Heart left ventricle (tissue), 16 donors: ENCODE measurements around the gene LAMA4. TPM values are rescaled to one million over a fixed set of nuclear protein-coding genes. Genes with fewer than 3 reads are reported as not detected.

Source experiments
- ATAC-seq, 4 donors: fragments of 200-7000 bp; cut with Tn5 transposase; one replicate each; pipeline ENCODE4 v1.9.1; 2020 to 2022; ENCODE audit warnings: moderate library complexity in 4 of 4, mild to moderate bottlenecking in 3 of 4, moderate number of reproducible peaks in 1 of 4
- DNase-seq, 5 donors: peaks; one replicate each; pipeline ENCODE4 v3.0.0-alpha.2; 2020
- H3K27ac ChIP-seq, 12 donors: fragments of 200-600 bp; sonication (generic) in 4 of 12; one replicate each; pipeline versions ENCODE4 v1.5.0 to v1.8.0; 2016 to 2022; ENCODE audit warnings: mild to moderate bottlenecking in 2 of 12
- H3K27me3 ChIP-seq, 9 donors: fragments of 200-600 bp; sonication (generic) in 2 of 9; one replicate each; pipeline versions ENCODE4 v1.5.1 to v1.8.0; 2016 to 2022; ENCODE audit warnings: mild to moderate bottlenecking in 3 of 9
- H3K36me3 ChIP-seq, 9 donors: fragments of 200-600 bp; sonication (generic) in 2 of 9; one replicate each; pipeline versions ENCODE4 v1.5.0 to v1.8.0; 2018 to 2022; ENCODE audit warnings: mild to moderate bottlenecking in 2 of 9
- H3K4me1 ChIP-seq, 12 donors: fragments of 200-600 bp; sonication (generic) in 4 of 12; one replicate each; pipeline versions ENCODE4 v1.5.0 to v1.8.0; 2016 to 2022; ENCODE audit warnings: mild to moderate bottlenecking in 3 of 12
- H3K4me3 ChIP-seq, 12 donors: fragments of 200-600 bp; sonication (generic) in 4 of 12; one replicate each; pipeline versions ENCODE4 v1.5.0 to v1.8.0; 2017 to 2022; ENCODE audit warnings: mild to moderate bottlenecking in 9 of 12, moderate library complexity in 4 of 12
- H3K9me3 ChIP-seq, 12 donors: fragments of 200-600 bp; sonication (generic) in 4 of 12; one replicate each; pipeline versions ENCODE4 v1.5.0 to v1.8.0; 2016 to 2022; ENCODE audit warnings: mild to moderate bottlenecking in 1 of 12
- POLR2A ChIP-seq, 2 donors: fragments of 450-650 bp; IDR thresholded peaks; one replicate each; pipeline ENCODE4 v1.6.1; 2017; ENCODE audit warnings: antibody characterized with exemption in 2 of 2, mild to moderate bottlenecking in 2 of 2, moderate library complexity in 2 of 2
- WGBS, 4 donors: extraction: QIAGEN DNeasy Blood & Tissue Kit in 2 of 4; methylation state at CpG; one replicate each; pipeline versions ENCODE4 v1.1.5 to v1.1.7; 2013 to 2018; 5-methylcytosine and 5-hydroxymethylcytosine counted together
- intact Hi-C, 10 donors: fragments of 100-400 bp; cut with DNase I; formaldehyde crosslinking; loops; one replicate each; pipeline versions ENCODE4 v1.11.1 to v1.14.2; 2022
- polyA plus RNA-seq, 2 donors: library from polyadenylated mRNA; stranded (reverse); fragments of 200-250 nt; gene quantifications; one replicate each; pipeline ENCODE4 v1.2.3, GENCODE V29; 2013
- total RNA-seq, 9 donors: library from RNA; depleted of rRNA in 2 of 9; stranded (reverse); fragments of >200 nt in 2 of 9; fragmentation: NEBNext Ultra II Directional in 3 of 9; extraction: Animal tissue kit (Norgen Biotek cat#: 25700) in 3 of 9; gene quantifications; one replicate each; pipeline versions ENCODE4 v1.1.0 to v1.2.4, GENCODE V29; 2016 to 2023
- TF ChIP-seq, protein P1 (sequence below), 12 donors: fragments of 200-600 bp; sonication (generic) in 4 of 12; IDR thresholded peaks; one replicate each; pipeline versions ENCODE4 v1.5.0 to v1.8.0; 2018 to 2022; ENCODE audit warnings: antibody characterized with exemption in 12 of 12, mild to moderate bottlenecking in 5 of 12
- donor health status: ischemic (EF 13 %, LVEDD 7.1; RV severe dilation, severe dysfunction).
- donor health status: healthy with polysubstance abuse.
- donor health status: DM: no; HTN: yes; CAD: no.
- donor health status: DM: no; HTN: no; CAD: no.
- donor health status: ischemic (EF 25% LVEDD 6.9; RV normal size, moderate dysfunction).
- donor health status: ischemic (EF 25% LVEDD 5.7; RV mildly dilated, moderate dysfunction).
- donor health status: healthy.
- donor health status: DM: yes; HTN: yes; CAD: no.
- donor health status: ischemic (EF 35%, LVEDD 5.7; RV mildly dilated, moderate dysfunction).
- donor health status: nonischemic (EF 11% LVEDD 7.7; RV severe dilation, severe dysfunction).
- donor health status: DM: yes; HTN: yes; CAD: no.
- donor health status: PGD.
- donor health status: ischemic (EF 29% LVEDD 5.4; RV normal size, mild dysfunction).
- donor health status: nonischemic (EF 23%, LVEDD 6.1; RV moderate dilation, normal function).

Gene LAMA4
- total and polyA plus RNA-seq, 11 donors: 23.8 to 132 (median 56.9) TPM

DNA sequence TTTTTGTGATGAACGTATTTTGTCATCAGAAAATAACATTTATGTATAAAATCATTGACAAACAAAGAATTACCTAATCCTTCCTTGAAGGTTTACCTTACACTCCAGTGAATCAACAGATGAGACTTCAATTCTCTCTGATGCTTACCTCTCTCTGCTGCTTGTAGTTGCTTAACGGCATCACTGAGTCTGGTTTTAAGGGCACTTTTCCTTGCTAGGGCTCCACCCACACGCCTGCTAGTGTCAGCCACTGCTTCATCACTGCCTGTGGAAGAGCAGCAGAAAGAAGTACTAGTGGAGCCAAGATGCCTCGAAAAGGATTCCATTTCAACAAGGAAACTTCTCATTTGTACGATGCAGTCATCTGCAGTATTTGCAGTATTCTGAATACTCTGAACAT lies 104.0 kb downstream of the LAMA4 start:
- TF ChIP-seq, protein P1, sequence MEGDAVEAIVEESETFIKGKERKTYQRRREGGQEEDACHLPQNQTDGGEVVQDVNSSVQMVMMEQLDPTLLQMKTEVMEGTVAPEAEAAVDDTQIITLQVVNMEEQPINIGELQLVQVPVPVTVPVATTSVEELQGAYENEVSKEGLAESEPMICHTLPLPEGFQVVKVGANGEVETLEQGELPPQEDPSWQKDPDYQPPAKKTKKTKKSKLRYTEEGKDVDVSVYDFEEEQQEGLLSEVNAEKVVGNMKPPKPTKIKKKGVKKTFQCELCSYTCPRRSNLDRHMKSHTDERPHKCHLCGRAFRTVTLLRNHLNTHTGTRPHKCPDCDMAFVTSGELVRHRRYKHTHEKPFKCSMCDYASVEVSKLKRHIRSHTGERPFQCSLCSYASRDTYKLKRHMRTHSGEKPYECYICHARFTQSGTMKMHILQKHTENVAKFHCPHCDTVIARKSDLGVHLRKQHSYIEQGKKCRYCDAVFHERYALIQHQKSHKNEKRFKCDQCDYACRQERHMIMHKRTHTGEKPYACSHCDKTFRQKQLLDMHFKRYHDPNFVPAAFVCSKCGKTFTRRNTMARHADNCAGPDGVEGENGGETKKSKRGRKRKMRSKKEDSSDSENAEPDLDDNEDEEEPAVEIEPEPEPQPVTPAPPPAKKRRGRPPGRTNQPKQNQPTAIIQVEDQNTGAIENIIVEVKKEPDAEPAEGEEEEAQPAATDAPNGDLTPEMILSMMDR (IDR thresholded peaks at IDR 0.05): no peak
- no peak for TF ChIP-seq POLR2A (IDR thresholded peaks at IDR 0.05)

DNA sequence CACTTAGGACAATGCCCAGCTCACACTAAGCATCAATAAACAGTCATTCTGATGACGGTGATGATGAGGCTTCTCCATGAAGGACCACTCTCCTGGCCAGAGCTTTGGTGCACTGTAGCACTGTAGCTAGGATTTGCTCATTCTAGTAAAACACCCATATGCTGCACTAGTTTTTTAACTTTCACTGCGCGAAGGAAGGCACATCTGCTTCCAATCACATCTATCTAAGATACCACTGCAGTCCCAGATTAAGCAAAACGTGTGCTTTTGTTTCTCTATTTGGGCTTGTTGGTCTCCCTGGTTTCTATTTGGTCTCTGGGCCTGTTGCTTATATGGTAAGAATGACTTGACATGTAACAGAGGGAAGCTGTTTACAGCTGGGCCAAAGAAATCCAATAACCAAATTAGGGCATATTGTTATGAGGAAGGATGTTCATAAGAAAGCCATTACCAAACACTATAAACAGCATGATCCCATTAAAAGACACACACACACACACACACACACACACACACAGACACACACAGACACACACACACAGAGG lies 104.6 kb downstream of the LAMA4 start:
- no peak overlapping the region for H3K4me3 ChIP-seq
- TF ChIP-seq POLR2A (IDR thresholded peaks at IDR 0.05): no peak
- TF ChIP-seq, protein P1 (IDR thresholded peaks at IDR 0.05): no peak
- H3K9me3 ChIP-seq: no peaks in the 10 kb centered on the region
- no peaks in the 10 kb centered on the region for H3K27me3 ChIP-seq
- ATAC-seq (peak in 3 of 4 donors; percentile 55 to 72 (median 72)), DNase-seq (no peak)
- intact Hi-C loops: loop anchor here in 2 of 10 donors (5.0 to 10.0 kb wide), 2 partner anchors 32 to 75 kb away; no protein-coding TSS in a partner anchor
- peak overlapping the region; percentile 1 to 66 (median 25) for H3K27ac ChIP-seq
- WGBS, 4 donors: 51 to 72% (median 64%) methylated on average over 4 of the region's 4 CpGs
- H3K36me3 ChIP-seq: peaks cover 0 to 99% (median 59%) of the 10 kb centered on the region in 9 donors
- H3K4me1 ChIP-seq: peaks cover 0 to 26% (median 4%) of the 10 kb centered on the region in 12 donors

More for the DNA sequence above, 104.0 kb downstream of the LAMA4 start:
- intact Hi-C loops: loop anchor here in 1 of 10 donors (5.0 kb wide), 1 partner anchor 33 kb away; no protein-coding TSS in a partner anchor
- DNase-seq (peak in 1 of 5 donors; percentile 40), ATAC-seq (peak in 2 of 4 donors; percentile 68)
- Histone ChIP-seq H3K9me3 (no peaks in the 10 kb centered on the region), H3K4me3 (no peak overlapping the region), H3K27ac (peak overlapping the region in 8 of 12 donors; percentile 22 to 66 (median 42)), H3K27me3 (no peaks in the 10 kb centered on the region), H3K36me3 (peaks cover 0 to 99% (median 59%) of the 10 kb centered on the region in 9 donors), H3K4me1 (peaks cover 0 to 26% (median 4%) of the 10 kb centered on the region in 12 donors)
- 58 to 72% (median 64%) methylated on average over 5 of the region's 5 CpGs for WGBS, 4 donors

DNA sequence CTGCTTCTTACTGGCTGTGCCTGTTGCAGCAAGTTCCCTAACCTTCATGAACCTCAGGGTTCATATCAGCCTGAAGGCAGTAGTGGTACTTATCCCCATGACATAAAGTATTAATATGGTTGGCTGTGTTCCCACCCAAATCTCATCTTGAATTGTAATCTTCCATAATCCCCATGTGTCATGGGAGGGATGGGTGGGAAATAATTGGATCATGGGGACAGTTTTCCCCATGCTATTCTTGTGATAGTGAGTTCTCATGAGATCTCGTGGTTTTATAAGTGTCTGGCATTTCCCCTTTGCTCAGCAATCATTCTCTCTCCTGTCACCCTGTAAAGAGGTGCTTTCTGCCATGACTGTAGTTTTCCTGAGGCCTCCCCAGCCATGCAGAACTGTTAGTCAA lies 105.1 kb downstream of the LAMA4 start:
- no peaks in the 10 kb centered on the region for H3K27me3 ChIP-seq
- ATAC-seq (peak in 3 of 4 donors; percentile 23 to 47 (median 33)), DNase-seq (no peak)
- H3K36me3 ChIP-seq: peaks cover 0 to 99% (median 59%) of the 10 kb centered on the region in 9 donors
- H3K4me1 ChIP-seq: peaks cover 0 to 26% (median 4%) of the 10 kb centered on the region in 12 donors
- TF ChIP-seq, protein P1 (IDR thresholded peaks at IDR 0.05): no peak
- no peak for TF ChIP-seq POLR2A (IDR thresholded peaks at IDR 0.05)
- 0 to 24% (median 8%) methylated on average over 1 of the region's 1 CpG for WGBS, 4 donors
- H3K4me3 ChIP-seq: no peak overlapping the region
- no peaks in the 10 kb centered on the region for H3K9me3 ChIP-seq
- intact Hi-C loops: loop anchor here in 1 of 10 donors (10.0 kb wide), 1 partner anchor 74 kb away; no protein-coding TSS in a partner anchor
- peak overlapping the region in 11 of 12 donors; percentile 1 to 66 (median 25) for H3K27ac ChIP-seq

DNA sequence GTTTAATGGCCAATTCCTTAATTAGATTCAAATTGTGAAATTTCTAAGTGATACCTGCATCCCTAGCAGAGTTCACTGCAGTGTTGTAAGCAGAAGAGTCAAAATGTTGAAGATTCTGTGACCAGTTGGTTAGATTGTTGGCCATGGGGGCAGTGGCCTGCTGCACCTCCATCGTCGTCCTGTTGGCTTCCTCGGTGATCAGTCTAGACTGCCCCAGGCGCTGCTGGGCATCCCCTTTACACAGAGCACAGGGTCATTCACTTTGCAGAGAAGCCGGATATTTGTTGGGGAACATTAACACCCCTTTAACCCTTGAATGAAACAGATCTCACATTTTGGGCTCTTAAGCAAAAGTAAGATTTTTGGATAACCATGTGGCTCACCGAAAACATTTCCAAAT lies 106.3 kb downstream of the LAMA4 start:
- 96 to 97% (median 96%) methylated on average over 6 of the region's 6 CpGs for WGBS, 4 donors
- intact Hi-C loops: loop anchor here in 1 of 10 donors (10.0 kb wide), 1 partner anchor 73 kb away; no protein-coding TSS in a partner anchor
- TF ChIP-seq, protein P1 (IDR thresholded peaks at IDR 0.05): no peak
- DNase-seq (no peak), ATAC-seq (no peak)
- H3K9me3 ChIP-seq: no peaks in the 10 kb centered on the region
- H3K36me3 ChIP-seq: peaks cover 0 to 99% (median 71%) of the 10 kb centered on the region in 9 donors
- peaks cover 0 to 24% (median 4%) of the 10 kb centered on the region in 12 donors for H3K4me1 ChIP-seq
- no peaks in the 10 kb centered on the region for H3K27me3 ChIP-seq
- no peak overlapping the region for H3K4me3 ChIP-seq
- peak overlapping the region in 1 of 12 donors; percentile 4 for H3K27ac ChIP-seq
